Bone marrow (tissue), 2 donors: ENCODE results near the gene HDAC10.

ENCODE experiments used
- DNase-seq, 2 donors: peaks; one replicate each; lab custom pipeline; 2025; lab: John Stamatoyannopoulos, UW

The HDAC10 gene

DNA sequence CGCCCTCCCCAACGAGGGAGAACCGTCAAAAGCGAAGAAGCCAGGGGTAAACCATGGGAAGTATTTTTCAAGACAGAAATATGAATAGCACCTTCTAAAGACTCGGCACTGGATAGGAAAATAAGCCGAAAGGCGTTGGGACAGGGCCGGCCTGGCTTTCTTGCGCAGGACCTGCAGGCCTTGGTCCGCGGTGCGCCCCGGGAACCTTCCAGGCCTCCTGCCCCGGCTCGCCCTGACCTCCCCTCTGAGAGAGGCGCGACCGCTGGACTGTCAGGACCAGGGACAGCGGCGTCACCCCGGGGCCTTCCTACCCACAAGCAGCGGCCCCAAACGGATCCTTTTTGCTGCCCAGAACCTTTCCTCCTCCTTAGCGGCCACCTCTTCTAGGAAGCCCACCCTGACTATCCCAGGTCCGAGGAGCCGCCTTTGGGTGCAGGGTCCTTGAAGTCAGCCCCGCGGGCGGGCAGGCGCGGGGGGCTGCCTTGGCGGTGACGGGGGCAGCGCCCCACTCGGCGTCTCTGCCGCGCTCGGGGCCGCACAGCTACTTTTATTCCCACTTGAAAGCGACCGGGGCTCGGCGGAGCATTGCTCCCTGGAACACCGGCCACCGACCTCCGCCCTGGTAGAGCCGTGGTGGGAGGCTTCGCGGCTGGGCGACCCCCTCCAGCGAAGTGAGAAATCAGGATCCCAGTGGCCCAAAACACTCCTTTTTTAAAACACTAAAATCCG is 19.8 kb upstream of the HDAC10 start:
- peak; percentile 18 to 25 for DNase-seq

- no peak for DNase-seq
Measured at GRCh38 chr22:50269970-50270665, 19.1 kb upstream of the HDAC10 start, which contains the start of gene MAPK11. Gene MAPK11 (minus strand): TSS chr22:50270380. CDS start chr22:50270292, 88 bp downstream.

GRCh38 chr22:50269573-50269969 is 18.5 kb upstream of the HDAC10 start:
- no peak for DNase-seq

DNA sequence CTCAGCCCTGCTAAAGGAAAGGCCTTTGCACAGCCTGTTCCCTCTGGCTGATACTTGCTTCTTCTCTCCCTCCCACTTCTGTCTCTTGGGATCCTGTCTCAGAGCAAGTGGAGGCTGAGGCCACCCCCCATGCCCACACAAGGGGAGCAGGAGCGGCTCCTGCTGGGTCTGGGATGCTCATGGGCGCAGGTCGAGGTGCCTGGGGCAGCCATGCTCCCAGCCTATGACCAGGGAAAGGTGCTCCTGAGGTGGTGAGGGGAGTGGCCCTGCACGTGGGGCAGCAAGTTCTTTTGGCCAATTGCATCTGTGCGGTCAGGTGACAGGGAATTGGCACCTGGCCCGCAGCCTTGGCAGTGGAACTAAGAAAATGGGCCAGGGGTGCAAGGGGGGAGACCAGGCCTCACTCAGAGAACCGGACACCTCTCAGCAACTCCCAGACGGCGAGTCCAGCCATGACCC is 17.6 kb upstream of the HDAC10 start:
- no peak for DNase-seq

DNA sequence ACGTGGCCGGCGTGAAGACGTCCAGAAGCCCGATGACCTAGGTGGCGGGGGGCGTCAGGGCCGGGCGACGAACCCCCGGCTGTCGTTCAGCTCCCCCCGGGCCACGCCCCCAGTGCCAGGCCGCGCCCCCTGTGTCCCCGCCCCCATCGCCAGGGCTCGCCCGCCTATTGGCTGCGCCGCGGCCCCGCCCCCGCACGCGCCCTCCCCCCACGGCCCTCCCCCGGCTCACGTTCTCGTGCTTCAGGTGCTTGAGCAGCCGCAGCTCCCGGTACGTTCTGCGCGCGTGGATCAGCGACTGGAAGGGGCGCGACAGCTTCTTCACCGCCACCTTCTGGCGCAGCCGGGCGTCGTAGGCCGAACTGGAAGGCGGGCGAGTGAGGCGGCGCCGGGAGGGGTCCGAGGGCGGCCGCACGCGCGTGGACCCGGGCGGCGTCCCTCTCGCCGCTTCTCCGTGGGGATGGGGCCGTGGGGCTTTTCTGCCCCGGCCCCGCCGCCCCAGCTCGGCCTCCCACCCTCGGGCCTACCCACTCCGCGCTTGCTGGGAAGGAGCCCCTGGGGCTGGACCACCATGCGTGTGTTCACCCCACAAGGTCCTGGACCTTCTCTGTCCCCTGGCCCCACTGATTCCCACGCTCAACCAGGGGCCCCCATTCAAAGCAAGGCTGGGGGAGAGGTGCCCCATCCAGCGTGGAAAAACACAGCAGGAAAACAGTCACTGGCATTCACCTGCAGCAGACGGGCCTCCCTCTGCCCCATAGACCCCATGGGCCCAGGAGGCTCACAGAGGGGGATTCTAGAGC is 16.7 kb upstream of the HDAC10 start:
- no peak for DNase-seq

DNA sequence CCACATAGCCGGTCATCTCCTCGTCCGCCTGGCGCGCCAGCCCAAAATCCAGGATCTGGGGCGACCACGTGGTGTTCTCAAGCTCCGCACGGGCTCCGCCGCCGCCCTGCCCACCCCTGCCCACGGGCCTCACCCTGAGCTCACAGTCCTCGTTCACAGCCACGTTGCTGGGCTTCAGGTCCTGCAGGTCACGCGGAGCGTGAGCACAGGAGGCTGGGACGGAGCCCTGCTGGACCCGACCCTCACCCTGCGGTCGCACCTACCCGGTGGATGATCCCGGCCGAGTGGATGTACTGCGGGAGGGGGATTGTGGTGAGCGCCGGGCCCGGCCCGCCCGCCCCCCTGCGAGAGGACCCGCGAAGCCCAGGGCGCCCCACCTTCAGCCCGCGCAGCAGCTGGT is 15.9 kb upstream of the HDAC10 start:
- DNase-seq = no peak

DNA sequence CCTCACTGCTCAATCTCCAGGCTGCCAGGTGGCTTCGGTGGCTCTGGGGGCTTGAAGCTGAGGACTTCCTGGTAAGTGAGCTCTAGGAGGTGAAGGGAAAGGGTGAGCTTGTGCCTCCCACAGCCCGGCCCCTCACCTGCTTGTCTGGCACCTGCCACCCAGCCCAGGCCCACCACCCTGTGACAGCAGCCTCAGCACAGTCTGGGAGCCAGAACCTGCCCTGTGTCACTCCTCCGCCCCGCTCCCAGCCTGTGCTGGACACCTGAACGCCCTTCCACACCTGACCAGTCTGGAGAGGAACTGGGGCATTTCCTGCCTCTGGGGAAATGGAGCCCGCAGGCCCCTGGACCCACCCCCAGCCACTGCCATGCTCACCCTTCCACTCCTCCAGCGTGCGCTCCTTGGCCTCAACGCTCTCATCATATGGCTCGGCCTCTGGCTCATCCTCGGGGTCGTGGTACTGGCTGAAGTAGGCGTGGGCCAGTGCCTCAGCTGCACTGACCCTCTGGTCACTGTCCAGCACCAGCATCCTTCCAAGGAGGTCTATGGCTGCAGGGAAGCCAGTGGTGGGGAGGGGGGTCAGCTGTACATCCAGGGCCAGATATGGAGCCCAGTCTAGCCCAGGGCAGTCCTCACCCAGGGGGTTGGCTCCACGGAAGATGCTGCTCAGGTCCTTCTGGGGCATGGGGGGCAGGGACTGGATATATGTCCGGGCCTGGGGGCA is 14.0 kb upstream of the HDAC10 start:
- DNase-seq = no peak

GRCh38 chr22:50264104-50264745 is 13.2 kb upstream of the HDAC10 start:
- no peak for DNase-seq

- no peak for DNase-seq
Measured at GRCh38 chr22:50262973-50263617, 12.0 kb upstream of the HDAC10 start.

GRCh38 chr22:50262460-50262911 is 11.4 kb upstream of the HDAC10 start:
- no peak for DNase-seq

DNA sequence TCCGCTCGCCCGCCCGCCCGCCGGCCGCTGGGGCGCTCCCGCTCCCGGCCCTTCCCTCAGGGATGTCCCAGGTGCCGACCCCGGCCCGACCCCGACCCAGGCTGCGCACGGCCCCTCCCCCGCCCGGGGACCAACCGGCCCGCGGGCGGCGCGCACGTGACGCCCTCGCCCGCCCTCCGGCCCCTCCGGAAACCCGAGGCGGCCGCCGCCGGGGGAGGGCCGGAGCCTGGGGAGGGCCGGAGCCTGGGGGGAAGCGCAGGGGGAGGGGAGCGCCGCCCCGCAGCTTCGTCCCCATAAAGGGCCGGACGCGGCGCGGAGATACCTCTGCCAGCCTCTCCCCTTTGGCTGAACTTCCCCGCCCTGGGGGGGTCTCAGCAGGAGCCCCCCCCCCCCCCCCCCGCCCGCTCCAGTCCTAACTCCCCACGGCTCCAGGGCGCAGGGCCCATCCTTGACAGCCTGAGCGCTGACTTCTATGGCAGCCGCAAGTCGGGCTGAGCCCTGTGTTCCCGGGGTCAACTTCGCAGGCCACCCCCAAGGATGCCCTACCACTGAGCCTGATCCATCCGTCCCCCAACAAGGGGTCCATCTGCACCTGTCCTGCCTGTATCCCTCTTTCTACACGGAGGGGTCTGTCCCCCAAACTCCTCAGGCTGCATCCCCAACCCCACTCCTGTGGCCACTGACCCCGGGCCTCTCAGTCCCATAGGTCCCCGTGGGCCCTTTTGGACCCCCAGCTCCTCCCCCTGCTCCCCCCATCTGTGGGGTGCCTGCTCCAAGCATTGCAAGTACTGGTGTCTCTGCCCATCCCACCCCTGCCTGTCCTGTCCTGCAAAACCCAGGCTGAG is 10.8 kb upstream of the HDAC10 start, which contains the start of gene MAPK12:
MAPK12 (minus strand) TSS at position 69 of the 845 bp plus-strand sequence. CDS start 174 bp downstream, outside the sequence.
- DNase-seq = no peak

DNA sequence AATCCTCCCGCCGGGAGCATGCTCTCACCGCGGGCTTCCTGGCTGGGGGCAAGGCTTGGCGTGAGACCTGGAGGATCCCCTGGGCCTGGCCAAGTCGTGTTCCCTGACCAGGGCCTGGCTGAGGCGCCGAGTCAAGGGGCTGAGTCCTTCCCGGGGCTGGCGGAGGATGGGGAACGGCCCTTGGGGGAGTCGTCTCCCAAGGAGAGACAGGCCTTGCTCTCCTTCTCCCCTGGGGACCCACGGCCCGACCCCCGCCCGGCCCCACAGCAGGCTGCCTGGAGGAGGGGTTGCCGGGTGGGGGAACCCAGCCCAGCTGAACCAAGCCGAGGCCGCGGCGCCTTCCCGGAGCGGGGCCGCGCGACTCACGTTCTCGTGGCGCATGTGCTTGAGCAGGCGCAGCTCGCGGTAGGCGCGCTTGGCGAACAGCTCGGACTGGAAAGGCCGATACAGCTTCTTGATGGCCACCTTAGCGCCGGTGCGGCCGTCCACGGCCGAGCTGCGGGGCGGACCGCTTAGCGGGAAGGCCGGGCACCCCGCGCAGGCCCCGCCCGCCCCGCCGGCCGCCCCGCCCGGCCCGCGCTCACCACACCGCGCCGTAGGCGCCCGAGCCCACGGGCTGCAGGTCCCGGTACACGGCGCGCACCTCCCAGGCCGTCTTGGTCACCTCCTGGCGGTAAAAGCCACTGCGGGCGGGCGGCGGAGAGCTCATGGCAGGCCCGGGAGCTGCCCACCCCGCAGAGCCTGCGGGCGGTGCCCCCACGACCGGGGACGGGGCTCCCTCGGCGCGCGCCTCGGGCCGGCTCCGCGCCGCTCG is 9.9 kb upstream of the HDAC10 start:
- DNase-seq = no peak

GRCh38 chr22:50260434-50260800 is 9.4 kb upstream of the HDAC10 start:
- no peak for DNase-seq

DNA sequence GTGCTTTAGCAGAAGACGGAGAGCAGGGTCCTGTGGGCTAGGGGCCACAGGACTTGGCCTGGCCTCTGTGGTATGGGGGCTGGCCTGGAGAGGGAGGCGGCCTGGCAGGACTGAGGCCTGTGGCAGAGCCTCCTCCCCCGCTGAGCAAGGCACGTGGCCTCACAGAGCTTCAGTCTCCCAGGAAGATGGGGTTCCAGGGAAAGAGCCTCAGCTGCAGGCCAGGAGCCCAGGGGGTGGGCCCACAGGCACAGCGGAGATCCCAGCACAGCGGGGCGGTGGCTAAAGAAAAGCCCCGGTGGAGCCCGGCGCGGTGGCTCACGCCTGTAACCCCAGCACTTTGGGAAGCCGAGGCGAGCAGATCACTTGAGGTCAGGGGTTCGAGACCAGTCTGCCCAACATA is 8.2 kb upstream of the HDAC10 start:
- no peak for DNase-seq

DNA sequence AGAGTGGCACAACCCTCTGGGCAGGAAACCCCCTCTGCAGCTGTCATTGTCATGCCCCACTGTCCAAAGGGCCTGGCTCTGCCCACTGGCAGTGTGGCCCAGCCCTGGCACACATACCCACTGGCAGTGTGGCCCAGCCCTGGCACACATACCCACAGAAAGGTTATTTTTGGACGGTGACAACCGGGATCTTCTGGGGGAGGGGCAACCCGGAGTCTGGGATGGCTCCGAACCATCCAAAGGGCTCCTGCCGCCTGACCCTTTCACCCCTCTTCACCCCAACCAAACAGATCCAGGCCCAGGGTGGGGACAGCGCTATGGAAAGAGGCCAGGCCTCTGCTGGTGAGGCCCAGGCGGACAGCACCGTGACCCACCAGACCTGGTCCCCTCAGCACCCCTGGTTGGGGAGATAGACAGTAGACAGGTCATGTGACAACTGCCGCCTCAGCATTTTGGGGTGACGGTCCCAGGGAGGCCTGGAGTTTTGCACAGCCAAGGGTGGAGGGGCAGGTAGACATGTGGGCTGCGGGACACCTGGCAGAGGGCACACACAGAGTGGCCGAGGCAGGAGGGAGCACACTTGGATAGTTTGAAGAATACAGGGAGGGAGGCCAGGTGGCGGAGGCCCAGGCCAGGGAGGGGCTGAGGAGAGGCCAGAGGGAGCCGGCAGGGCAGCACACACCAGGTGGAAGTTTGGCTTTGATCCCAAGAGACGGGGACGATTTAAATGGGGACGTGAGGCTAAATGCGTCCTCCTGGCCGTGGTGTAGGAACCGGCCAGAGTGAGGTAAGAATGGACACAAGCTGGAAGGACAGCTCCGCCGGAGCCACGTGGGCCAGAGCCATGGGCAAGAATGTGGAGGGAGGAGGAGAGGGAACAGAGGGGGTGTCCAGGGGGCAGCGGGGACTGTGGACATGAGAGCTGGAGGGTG is 7.6 kb upstream of the HDAC10 start:
- DNase-seq = no peak

DNA sequence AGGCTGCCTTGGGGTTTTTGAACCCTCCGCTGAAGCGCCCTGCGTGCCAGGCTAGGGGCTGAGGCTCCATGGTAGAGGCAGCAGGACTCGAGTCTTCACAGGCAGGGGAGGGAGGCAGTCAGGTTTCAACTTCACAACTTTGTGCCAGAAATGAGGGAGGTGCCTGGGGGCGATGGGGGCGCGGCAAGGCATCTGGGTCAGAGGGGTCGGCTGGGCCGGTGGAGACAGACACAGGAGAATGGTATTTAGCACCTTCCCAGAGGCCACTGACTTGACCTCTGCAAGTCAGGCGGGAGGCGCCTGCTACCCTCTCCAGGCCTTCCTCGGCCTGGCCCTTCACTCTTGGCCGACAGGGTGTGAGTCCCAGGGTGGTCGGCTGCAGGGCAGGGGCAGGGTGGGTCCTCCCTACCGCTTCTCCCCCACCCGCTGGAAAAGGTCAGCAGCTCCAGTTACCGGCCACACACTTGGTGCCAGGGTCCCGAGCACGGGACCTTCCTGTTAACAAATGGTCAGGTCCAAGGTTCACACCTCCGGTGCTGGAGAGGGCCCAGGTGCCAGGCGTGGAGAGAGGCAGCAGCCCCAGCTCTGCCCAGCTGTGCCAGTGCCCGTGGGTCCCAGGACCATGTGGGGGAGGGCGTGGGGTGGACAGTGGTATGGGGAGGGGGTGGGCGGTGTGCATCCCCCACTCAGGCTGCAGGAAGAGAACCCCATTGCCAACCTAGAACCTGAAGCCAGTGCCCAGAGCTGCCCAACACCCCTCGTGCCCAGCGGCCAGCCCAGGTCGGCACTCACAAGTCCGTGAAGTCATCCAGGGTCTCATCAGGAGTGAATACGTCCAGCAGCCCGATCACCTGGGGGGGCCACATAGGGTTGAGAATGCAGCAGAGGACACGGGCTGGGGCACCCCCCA is 6.6 kb upstream of the HDAC10 start:
- DNase-seq = no peak

- DNase-seq = no peak
Measured at GRCh38 chr22:50257041-50257440, 6.0 kb upstream of the HDAC10 start.
